GM18870 (cell line): ENCODE measurements around the gene EYS.

Experiments used
- ATAC-seq: cut with Tn5 transposase; IDR thresholded peaks from one replicate; pipeline ENCODE4 v1.9.1; 2021; ENCODE audit warnings: moderate library complexity; ENCODE audit not compliant: unreplicated experiment

The EYS gene

GRCh38 chr6:64874776-64875175, 832.2 kb downstream of the EYS start:
- no peak for ATAC-seq

GRCh38 chr6:64872633-64873032, 834.4 kb downstream of the EYS start:
- no peak for ATAC-seq

- no peak for ATAC-seq
Observed at GRCh38 chr6:64861039-64861651, 845.9 kb downstream of the EYS start.

- ATAC-seq, result no peak
Observed at GRCh38 chr6:64860203-64860602, 846.8 kb downstream of the EYS start.

DNA sequence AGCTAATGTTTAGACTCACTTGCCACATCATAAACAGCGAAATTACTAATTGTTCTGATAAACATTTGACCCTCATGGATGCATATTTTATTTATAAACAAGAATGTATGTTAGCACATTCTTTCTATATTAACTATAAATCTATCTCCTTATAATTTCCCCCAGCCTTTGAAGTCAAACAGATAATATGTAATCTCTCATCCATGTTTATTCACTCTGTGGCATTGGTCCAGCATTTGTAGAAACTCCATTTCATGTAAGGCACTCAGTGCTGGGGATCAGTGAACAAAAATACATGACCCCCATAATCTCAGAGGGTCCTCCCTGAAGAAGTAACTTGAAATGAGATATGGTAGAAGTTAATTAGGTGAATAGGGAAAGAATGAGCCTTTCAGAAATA, 856.9 kb downstream of the EYS start:
- ATAC-seq, result no peak

GRCh38 chr6:64848467-64848866, 858.6 kb downstream of the EYS start:
- ATAC-seq, result no peak

DNA sequence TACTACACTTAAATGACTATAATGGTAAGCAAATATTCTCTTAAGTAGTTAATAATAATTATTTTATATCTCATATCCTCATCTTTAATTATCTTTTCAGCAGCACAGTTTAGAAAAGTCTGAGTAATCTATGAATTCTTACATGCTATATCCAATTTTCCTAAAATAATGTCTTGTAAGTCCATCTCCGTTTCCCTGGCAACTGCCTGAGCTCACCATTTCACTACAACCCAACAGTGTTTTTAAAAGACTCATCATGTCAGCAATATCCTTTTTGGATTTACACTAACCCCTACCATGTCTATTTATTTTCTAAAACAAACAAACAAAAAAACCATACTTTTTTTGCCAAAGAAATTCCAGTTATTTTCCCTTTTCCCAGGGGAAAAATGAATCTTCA, 859.6 kb downstream of the EYS start:
- no peak for ATAC-seq

DNA sequence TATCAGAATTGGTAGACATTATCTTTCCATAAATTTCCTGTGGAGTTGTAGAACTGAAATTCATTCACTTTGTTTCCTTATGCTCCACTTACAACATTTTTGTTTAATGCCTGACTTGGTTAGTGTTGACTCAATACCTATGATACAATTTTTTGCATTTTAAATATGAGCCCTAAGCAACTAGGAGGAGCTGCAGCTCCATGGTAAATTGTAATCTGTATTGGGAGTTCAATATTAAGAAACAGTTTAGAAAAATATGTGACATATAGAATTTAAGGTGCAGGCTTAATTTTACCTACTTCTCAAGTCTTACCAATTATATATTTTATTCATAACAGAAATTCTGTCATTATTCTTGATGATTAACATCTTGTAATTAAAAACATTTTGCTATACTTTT, 868.3 kb downstream of the EYS start:
- ATAC-seq, result no peak

- ATAC-seq, result no peak
Observed at GRCh38 chr6:64831680-64832079, 875.3 kb downstream of the EYS start.

- no peak for ATAC-seq
Observed at GRCh38 chr6:64817525-64817924, 889.5 kb downstream of the EYS start.

GRCh38 chr6:64815718-64816117, 891.3 kb downstream of the EYS start:
- ATAC-seq, result no peak

DNA sequence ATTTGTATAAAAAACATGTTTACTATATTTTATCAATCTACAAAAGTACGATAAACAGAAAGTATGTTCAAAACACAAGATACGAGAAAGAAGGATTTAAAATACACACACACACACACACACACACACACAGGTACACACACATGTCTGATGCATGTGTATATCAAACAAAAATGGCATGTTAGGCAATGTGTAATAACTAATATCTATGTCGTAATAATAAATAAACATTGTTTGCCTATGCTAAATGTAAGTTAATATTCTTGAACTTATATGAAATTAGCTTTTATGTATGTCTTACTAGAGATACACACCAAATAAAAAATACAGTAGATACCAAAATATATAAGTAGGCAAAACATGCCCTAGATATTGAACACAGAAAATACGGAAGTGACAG, 894.9 kb downstream of the EYS start:
- no peak for ATAC-seq

- ATAC-seq, result no peak
Observed at GRCh38 chr6:64811119-64811518, 895.9 kb downstream of the EYS start.

DNA sequence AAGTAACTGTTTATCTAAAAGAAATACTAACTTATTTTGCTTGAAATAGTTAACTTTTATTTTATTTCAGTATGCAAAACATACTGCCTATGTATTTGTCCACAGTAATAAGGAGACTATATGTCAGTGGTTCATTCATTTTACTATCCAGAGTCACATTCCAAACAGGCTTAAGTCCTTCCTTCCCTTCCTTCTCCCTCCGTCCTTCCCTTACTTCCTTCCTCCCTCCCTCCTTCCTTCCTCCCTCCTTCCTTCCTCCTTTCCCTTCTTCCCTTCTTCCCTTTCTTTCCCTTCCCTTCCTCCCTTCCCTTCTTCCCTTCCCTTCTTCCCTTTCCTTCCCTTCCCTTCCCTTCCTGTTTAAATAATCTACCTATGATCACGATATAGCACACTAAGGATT, 899.2 kb downstream of the EYS start:
- ATAC-seq, result no peak

- no peak for ATAC-seq
Observed at GRCh38 chr6:64803470-64804166, 903.4 kb downstream of the EYS start.

DNA sequence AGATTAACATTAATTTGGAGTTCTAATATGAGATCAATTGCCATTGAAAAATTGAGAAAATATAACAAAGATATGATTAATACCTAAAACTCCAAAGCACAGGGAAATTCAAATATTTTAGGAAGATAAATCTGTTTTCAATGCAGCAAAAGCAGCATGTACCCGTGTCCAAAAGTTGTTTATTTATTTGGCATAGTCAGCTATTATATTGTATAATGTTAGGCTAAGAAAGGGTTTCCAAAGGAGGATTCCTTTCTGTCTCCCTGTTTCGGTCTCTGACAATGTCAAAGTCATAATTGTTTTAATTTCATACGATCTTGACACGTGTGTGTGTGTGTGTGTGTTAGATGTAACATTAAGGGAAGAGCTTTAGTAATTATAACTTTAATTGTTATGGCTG, 914.5 kb downstream of the EYS start:
- no peak for ATAC-seq

DNA sequence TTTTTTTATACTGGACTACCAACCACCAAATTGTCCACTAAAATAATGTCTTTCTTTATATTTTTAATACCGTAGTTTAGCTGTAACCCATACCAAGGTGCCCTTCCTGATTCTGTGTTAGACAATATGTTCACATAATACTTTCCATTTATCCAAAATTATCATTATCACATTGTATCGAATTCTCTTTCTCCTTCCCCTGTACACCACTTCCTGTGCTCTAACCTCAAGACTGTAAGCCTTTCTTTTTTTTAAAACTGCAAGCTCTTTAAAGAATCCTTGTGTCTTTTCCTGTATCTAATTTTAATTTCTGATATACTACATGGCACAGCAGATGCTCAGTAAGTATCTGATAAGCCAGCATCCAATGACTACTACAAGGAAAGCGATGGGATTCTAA, 917.5 kb downstream of the EYS start:
- ATAC-seq, result no peak

DNA sequence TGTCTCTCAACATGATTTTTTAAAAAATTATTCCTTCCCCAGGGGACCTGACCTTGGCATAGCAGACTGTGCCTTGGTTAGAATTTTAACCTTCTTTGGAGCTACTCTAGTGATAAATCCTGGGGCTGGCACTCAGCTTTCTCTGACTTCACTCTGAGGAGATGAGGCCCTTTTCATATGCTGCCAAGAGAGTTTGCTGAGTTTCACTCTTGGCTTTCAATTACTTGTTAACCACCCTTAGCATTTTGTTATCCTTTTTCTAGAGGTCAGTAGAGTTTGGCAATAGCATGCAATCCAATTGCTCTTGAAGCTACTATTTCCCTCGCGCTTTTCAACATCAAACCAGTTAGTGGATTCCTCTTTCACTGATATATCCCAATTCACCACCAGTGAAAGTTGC, 920.3 kb downstream of the EYS start:
- ATAC-seq, result no peak

DNA sequence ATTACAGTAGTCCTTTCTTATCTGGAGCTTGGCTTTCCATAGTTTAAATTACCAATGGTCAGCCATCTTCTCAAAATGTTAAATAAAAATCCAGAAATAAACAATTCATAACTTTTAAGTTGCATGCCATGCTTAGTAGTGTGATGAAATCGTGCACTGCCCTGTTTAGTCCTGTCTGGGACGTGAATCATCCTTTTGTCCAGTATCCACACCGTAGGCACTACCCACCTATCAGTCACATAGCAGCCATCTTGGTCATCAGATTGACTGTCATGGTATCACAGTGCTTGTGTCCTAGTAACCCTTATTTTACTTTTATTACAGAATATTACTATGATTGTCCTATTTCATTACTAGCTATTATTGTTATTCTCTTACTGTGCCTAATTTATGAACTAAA, 924.1 kb downstream of the EYS start:
- no peak for ATAC-seq

DNA sequence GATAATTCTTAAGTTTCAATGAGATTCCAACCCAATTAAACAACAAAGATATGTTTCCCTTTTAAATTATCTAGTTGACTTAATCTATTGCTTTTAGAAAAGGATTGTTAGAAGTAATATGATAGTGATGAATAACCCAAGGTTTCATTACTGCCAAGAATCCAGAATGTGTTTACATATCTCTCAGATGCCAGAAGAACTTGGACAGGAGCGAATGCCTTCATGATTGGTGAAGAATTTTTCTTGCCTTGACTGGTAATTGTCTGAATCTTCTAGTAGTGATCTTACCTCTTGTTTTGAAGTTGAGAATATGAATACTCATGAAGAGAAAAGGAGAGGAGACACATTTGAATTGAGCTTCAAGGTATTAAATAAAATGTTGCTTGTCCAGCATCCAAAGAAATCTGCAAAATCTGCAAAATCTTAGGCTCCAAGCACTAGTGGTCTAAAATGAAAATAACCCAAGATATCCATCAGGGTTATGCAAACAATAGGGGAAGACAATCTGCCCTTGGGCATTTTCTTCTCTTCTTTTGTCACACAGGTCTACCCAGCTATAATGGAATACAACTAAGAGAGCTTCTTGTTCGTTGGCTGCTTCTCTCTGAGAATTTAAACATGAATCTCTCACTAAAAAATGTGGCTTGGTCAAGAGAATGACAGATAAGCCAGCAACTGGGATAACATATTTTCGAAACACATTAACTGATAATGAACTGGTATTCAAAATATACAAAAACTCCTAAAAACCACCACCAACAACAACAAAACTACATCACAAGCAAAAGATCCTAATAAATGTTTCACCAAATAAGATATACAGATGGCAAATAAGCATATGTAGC, 928.9 kb downstream of the EYS start:
- no peak for ATAC-seq

DNA sequence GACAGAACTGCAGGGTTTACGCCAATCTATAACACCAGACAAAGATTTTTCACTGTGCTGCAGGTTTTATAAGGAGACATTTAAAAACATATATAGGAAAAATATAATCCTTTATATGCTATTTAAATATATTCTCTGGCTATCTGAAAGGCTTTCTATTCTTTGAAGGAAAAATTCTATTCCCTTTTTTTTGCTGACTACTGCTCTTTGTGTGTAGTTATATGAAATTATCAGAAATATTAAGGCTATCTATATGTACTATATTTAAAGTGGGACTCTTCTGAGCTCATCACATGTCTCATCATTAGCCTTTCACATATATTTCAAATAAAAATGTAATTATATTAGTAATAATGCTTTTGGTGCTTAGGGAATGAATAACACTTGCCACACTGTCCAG, 930.7 kb downstream of the EYS start:
- no peak for ATAC-seq

DNA sequence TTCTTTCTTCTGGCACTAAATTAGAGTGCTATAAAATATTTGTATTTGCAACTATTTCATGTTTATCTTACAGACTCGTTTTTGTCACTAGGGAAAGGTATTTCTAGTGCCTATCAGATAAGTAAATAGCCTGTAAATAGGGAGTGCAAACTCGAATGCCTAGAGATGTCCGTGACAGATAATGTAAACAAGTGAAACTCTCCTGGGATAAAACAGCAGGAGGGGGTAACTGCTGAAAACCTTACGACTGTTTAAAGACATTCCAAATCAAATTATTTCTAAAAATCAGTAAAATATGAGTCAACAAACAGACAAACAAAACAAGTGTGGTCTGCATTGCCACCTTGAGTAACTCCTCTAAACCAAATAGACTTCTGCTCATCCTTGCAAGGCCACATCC, 932.1 kb downstream of the EYS start:
- no peak for ATAC-seq
